ENCODE data around the gene BRMS1.
"Not testable (repeated sequence)": the region's sequence is repeated elsewhere in the genome, so short reads cannot be mapped to it uniquely, and the experiment has no call there.

The BRMS1 gene, protein sequence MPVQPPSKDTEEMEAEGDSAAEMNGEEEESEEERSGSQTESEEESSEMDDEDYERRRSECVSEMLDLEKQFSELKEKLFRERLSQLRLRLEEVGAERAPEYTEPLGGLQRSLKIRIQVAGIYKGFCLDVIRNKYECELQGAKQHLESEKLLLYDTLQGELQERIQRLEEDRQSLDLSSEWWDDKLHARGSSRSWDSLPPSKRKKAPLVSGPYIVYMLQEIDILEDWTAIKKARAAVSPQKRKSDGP

GRCh38 chr11:66344550-66345315 lies at the start of gene BRMS1:
Gene BRMS1 (minus strand): TSS chr11:66345104. CDS start chr11:66342234, 2,870 bp downstream.
- peak; percentile 92 for DNase-seq (ENCODE audit: low read depth, low spot score)

GRCh38 chr11:66393954-66394353 lies 49.0 kb upstream of the BRMS1 start:
- no peak for DNase-seq (ENCODE audit: low read depth, low spot score)

- DNase-seq (ENCODE audit: low read depth, low spot score): no peak
Measured at GRCh38 chr11:66391322-66391721, 46.4 kb upstream of the BRMS1 start.

- peak; percentile 31 for DNase-seq (ENCODE audit: low read depth, low spot score)
Measured at GRCh38 chr11:66388780-66389386, 44.0 kb upstream of the BRMS1 start.

GRCh38 chr11:66386171-66387069 lies 41.5 kb upstream of the BRMS1 start:
- DNase-seq (ENCODE audit: low read depth, low spot score): peak; percentile 73

DNA sequence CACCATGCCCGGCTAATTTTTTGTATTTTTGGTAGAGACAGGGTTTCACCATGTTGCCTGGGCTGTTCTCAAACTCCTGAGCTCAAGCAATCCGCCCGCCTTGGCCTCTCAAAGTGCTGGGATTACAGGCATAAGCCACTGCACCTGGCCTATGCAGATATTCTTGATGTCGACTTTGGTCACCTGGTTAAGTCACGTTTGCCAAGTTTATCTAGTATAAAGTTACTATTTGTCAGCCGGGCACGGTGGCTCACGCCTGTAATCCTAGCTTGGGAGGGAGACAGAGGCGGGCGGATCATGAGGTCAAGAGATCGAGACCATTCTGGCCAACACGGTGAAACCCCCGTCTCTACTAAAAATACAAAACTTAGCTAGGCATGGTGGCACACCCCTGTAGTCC lies 39.4 kb upstream of the BRMS1 start:
- DNase-seq (ENCODE audit: low read depth, low spot score): not testable (repeated sequence)

GRCh38 chr11:66380264-66380663 lies 35.4 kb upstream of the BRMS1 start:
- not testable (repeated sequence) for DNase-seq (ENCODE audit: low read depth, low spot score)

DNA sequence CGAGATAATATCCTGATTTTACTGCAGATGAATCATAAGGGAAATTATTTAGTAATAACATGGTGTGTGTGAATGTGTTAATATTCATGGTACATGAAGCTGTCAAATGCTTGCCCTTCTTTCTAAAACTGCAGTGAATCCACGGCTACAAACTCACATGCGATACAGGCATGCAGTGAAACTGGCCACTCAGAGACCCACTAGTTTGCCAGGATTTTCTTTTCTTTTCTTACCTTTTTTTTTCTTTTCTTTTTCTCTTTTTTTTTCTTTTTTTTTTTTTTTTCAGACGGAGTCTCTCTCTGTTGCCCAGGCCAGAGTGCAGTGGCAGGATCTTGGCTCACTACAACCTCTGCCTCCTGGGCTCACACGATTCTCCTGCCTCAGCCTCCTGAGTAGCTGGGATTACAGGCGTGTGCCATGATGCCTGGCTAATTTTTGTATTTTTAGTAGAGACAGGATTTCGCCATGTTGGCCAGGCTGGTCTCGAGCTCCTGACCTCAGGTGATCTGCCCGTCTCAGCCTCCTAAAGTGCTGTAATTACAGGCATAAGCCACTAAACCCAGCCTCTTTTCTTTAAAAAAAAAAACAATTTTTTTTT lies 28.9 kb upstream of the BRMS1 start:
- DNase-seq (ENCODE audit: low read depth, low spot score): not testable (repeated sequence)

GRCh38 chr11:66373265-66373664 lies 28.4 kb upstream of the BRMS1 start:
- DNase-seq (ENCODE audit: low read depth, low spot score): no peak

- peak; percentile 48 for DNase-seq (ENCODE audit: low read depth, low spot score)
Measured at GRCh38 chr11:66371627-66372415, 26.9 kb upstream of the BRMS1 start, which contains the start of gene SLC29A2. Gene SLC29A2 (minus strand): TSS chr11:66371760. CDS start chr11:66371591, 169 bp downstream.

DNA sequence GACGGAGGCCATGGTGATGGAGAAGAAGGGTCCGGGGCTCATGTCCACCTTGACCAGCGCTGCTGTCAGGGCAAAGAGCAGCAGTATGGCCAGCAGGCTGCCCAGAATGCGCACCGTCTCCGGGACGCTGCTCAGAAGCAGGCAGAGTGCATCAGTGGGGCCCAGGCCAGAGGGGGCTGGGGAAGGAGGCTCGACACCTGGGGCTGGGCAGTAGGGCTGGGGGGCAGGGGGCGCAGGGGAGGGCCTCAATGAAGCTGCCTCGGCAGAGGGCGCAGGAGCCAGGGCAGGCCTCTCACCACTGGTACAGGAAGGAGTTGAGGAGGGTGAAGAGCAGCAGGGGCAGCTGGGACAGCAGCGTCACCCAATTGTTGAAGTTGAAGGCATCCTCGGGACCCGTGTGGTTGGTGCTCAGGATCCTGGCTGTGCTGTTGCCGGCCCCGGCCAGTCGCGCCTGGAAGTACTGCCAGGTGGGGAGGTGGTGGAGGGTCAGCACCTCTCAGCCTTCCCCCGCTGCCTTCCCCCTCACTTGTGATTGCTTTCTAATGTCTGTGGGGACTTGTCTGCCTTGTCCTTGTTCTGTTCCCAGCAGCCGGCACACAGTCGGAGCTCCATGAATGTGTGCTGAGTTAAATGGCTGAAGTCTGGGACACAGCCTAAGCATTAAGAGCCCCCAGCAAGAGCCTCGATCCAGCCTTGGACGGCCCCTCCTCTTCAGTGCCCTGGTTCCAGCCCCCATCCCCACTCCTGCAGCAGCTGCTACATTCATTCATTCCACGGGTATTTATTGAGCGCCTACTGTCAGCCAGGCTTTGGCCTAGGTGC lies 24.4 kb upstream of the BRMS1 start:
- no peak for DNase-seq (ENCODE audit: low read depth, low spot score)

DNA sequence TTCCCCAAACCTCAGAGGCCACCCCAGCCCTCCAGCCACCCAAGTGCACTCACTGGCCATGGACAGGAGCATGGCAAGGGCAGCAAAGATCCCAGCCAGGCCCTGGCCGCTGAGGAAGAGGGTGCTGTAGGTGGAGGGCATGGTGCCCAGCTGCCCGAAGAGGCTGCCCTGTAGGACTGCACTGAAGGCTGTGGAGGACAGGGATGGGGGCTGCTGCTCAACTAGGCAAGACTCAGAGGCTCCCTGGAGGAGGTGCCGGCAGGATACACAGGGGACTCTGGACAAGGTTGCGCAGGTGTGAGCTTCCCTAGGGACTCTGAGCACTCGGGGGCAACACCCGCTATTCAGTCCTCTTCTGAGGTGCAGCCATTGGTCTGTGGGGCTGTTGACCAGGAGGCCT lies 23.6 kb upstream of the BRMS1 start:
- no peak for DNase-seq (ENCODE audit: low read depth, low spot score)

DNA sequence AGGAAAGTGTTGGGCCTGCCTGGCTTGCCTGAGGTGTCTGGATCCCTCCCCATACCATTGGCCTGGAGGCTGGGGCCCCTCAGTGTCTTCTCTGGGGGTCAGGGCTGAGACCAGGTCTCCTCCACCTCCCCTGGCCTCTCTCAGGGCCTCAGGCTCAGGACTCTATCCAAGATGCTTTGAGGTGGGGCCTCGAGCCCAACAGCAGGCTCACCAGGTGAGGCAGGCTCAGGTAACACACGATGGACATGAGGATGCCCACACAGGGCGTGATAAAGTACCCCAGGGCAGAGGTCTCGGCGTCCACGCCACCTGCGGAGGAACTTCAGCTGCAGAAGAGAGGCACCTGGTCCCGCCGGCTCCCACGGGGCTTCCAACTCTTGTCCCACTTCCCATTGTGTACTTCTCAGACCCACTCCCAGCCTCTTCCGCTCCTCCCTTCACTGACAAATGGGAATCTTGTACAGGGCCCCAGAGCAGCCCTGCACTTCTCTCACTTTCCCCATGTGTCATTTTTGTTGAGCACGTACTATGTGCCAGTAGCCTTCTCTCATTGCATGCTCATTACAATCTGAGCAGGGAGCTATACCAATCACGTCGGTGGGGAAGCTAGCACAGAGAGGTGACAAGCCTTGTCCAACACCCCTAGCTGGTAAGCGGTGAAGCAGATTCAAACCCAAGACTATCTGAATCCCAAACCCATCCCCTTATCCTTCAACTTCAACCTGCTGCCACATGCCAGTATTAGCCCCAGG lies 22.8 kb upstream of the BRMS1 start:
- DNase-seq (ENCODE audit: low read depth, low spot score): no peak

DNA sequence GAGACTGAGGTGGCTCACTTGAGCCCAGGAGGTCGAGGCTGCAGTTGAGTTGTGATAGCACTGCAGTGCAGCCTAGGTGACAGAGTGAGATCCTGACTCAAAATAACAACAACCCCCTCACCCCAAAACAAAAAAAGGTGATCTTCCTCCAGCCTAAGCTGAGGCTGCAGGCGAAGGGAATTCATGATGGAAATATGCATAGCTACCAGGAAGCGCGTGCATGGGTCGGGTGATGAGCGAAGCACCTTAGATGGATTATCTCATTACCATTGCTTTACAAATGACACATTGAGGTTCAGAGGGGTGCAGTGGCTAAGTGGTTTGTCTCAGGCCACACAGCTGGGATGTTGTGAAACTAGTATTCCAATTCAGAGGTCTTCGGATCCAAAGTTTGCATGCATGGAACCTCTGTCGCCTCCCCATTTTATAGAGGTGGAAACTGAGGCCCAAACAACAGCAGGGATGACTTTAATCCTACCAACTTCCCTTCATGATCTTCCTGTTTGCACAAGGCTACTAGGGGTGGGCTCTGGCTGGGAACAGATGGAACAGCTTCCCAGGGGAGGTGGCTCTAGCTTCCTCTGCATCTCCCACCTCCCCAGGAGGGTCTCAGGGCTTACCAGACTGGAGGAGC lies 22.1 kb upstream of the BRMS1 start:
- DNase-seq (ENCODE audit: low read depth, low spot score): no peak

DNA sequence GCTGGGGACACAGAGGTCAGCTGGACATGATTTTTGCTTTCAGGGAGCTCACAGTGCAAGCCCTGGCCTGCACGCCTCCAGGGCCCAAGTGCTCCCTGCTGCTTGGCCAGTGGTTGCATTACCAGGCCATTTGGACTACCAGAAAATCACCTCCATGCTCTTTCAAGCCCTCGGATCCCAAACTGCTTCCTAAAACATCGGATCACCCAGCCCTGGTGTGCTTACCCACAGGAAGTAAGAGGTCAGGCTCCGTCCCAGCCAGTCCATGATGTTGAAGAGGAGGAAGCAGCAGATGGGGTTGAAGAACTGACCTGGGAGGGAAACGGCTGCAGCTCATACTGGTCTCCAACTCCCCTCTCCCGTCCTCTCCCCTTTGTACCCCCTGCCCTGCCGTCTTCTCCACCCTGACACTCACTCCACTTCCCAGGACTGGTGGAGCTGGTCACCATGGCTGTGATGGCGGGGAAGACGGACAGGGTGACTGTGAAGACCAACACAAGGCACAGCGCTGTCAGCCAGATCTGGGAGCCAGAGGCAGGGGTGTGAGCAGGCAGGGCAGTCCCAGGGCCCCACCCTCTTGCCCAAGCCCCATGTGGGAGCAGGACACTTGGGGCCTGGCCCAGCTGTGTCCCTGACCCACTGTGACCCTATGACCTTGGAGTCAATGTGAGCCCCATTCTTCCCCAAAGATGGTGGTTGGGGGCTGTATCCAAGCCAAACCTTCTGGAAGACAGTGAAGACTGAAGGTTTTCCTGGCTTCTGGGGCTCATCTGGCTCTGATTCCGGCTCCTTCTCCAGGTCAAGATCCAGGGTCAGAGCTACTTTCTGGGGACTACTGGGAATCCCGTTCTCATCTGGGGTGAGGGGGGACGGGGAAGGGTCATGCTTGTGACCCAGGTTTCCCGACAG lies 21.1 kb upstream of the BRMS1 start:
- DNase-seq (ENCODE audit: low read depth, low spot score): no peak

DNA sequence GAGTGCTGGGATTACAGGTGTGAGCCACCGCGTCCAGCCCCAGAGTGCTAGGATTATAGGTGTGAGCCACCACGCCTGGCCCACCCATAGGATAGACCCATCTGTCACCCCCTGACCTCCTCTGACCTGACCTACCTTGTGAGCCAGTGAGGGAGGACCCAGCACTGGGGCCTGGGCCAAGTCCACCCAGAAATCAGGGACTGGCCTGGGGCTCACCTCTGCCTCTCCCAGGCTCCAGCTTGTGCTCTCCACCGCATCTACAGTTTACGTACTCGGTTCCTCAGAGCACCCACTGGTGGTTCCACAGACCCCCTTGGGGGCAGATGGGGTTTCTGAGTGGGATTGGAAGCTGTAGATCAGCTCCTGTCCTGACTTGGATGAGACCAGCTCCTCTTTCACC lies 20.3 kb upstream of the BRMS1 start:
- DNase-seq (ENCODE audit: low read depth, low spot score): no peak

Data from activated CD4-positive, CD25-positive, alpha-beta regulatory T cell treated with anti-CD3 and anti-CD28 coated beads, Interleukin-2, amount 50 U/mL, for 16 hours (primary cell).